IMR-90 (cell line): Measurements from ENCODE around the gene CACNA2D1. TPM values are rescaled to one million over a fixed set of nuclear protein-coding genes. Genes with fewer than 3 reads are reported as not detected.

Experiments
- ATAC-seq: fragments of 200-7000 bp; cut with Tn5 transposase; 2 replicates; pipeline ENCODE4 v1.9.1; 2020; ENCODE audit warnings: low read depth, mild to moderate bottlenecking, moderate library complexity
- BruUV-seq: library from RNA; stranded (reverse); fragments of 400-500 nt; replicated peaks from 2 replicates; lab custom pipeline; 2021; lab: Mats Ljungman, UMichigan
- CTCF ChIA-PET: fragments of 300-600 bp; formaldehyde crosslinking; extraction: SDS; loops from one replicate; lab custom pipeline; 2021; ENCODE audit warnings: antibody characterized with exemption; lab: Yijun Ruan, JAX
- POLR2A ChIA-PET: fragments of 300-600 bp; sonication (Branson Sonifier 250); formaldehyde crosslinking; loops from one replicate; lab custom pipeline; 2022; ENCODE audit warnings: antibody characterized with exemption; ENCODE audit not compliant: unreplicated experiment; lab: Charles Lee
- DNase-seq: peaks from one replicate; pipeline ENCODE4 v3.0.0; 2013
- H2AFZ ChIP-seq: replicated peaks from 2 replicates; pipeline ENCODE3; 2013; ENCODE audit warnings: low read length, mild to moderate bottlenecking; ENCODE audit not compliant: poor library complexity
- H2AK5ac ChIP-seq: 2 replicates; pipeline ENCODE4 v1.6.1; 2013; ENCODE audit warnings: low read depth, low read length, inconsistent platforms
- H2AK9ac ChIP-seq: replicated peaks from 2 replicates; pipeline ENCODE3; 2013; ENCODE audit warnings: mild to moderate bottlenecking, low read depth, low read length, moderate library complexity; ENCODE audit not compliant: poor library complexity
- H2BK120ac ChIP-seq: 2 replicates; pipeline ENCODE4 v1.6.1; 2013; ENCODE audit warnings: low read depth, low read length, inconsistent platforms
- H2BK15ac ChIP-seq: 3 replicates; pipeline ENCODE4 v1.6.1; 2013; ENCODE audit warnings: low read depth, low read length, inconsistent platforms
- H2BK20ac ChIP-seq: 2 replicates; pipeline ENCODE4 v1.6.1; 2013; ENCODE audit warnings: low read depth, mild to moderate bottlenecking, inconsistent platforms, low read length, moderate library complexity
- H2BK5ac ChIP-seq: 2 replicates; pipeline ENCODE4 v1.6.1; 2013; ENCODE audit warnings: mild to moderate bottlenecking, low read depth, low read length, inconsistent platforms; ENCODE audit not compliant: poor library complexity, severe bottlenecking
- H3K14ac ChIP-seq: replicated peaks from 2 replicates; pipeline ENCODE4 v1.6.1; 2013; ENCODE audit warnings: low read depth, low read length, inconsistent platforms
- H3K18ac ChIP-seq: 2 replicates; pipeline ENCODE4 v1.6.1; 2013; ENCODE audit warnings: low read depth, low read length, control low read depth
- H3K23ac ChIP-seq: 2 replicates; pipeline ENCODE4 v1.6.1; 2013; ENCODE audit warnings: low read depth, low read length, inconsistent platforms
- H3K27ac ChIP-seq: 2 replicates; pipeline ENCODE4 v1.5.1; 2013; ENCODE audit warnings: mild to moderate bottlenecking, control low read depth, low read length; ENCODE audit not compliant: insufficient read depth
- H3K27me3 ChIP-seq: 2 replicates; pipeline ENCODE4 v1.6.1; 2013; ENCODE audit warnings: low read length; ENCODE audit not compliant: control insufficient read depth, insufficient read depth
- H3K36me3 ChIP-seq: 2 replicates; pipeline ENCODE4 v1.6.1; 2013; ENCODE audit warnings: low read length, mixed read lengths; ENCODE audit not compliant: control insufficient read depth, insufficient read depth
- H3K4ac ChIP-seq: 2 replicates; pipeline ENCODE4 v1.6.1; 2013; ENCODE audit warnings: low read depth, low read length, inconsistent platforms
- H3K4me1 ChIP-seq: 2 replicates; pipeline ENCODE4 v1.6.1; 2013; ENCODE audit warnings: low read length, mixed read lengths; ENCODE audit not compliant: control insufficient read depth, insufficient read depth
- H3K4me2 ChIP-seq: 2 replicates; pipeline ENCODE4 v1.6.1; 2013; ENCODE audit warnings: low read depth, mild to moderate bottlenecking, control low read depth, low read length, moderate library complexity
- H3K4me3 ChIP-seq: 2 replicates; pipeline ENCODE4 v1.5.1; 2013; ENCODE audit warnings: low read depth, mild to moderate bottlenecking, control low read depth, low read length, moderate library complexity; ENCODE audit not compliant: insufficient read depth
- H3K56ac ChIP-seq: 2 replicates; pipeline ENCODE4 v1.6.1; 2013; ENCODE audit warnings: low read length, inconsistent platforms; ENCODE audit not compliant: insufficient read depth; ENCODE audit errors: extremely low read depth
- H3K79me1 ChIP-seq, 2 experiments: 2 replicates each; pipeline ENCODE4 v1.6.1; 2013; ENCODE audit warnings: low read length in 2 of 2, inconsistent platforms in 1 of 2, low read depth in 1 of 2
- H3K9ac ChIP-seq: 2 replicates; pipeline ENCODE4 v1.6.1; 2013; ENCODE audit warnings: low read depth, low read length, control low read depth
- H3K9me1 ChIP-seq: 2 replicates; pipeline ENCODE4 v1.6.1; 2013; ENCODE audit warnings: low read length, inconsistent platforms; ENCODE audit not compliant: insufficient read depth
- H3K9me3 ChIP-seq: 2 replicates; pipeline ENCODE4 v1.6.1; 2013; ENCODE audit warnings: low read length; ENCODE audit not compliant: control insufficient read depth, insufficient read depth
- H4K20me1 ChIP-seq: 2 replicates; pipeline ENCODE4 v1.6.1; 2013; ENCODE audit warnings: low read length, inconsistent platforms; ENCODE audit not compliant: insufficient read depth
- H4K5ac ChIP-seq: 2 replicates; pipeline ENCODE4 v1.6.1; 2013; ENCODE audit warnings: mild to moderate bottlenecking, low read depth, low read length, control low read depth
- H4K8ac ChIP-seq, 2 experiments: 2 replicates each; pipeline ENCODE4 v1.6.1; 2013; ENCODE audit warnings: low read depth in 2 of 2, low read length in 2 of 2, control low read depth in 1 of 2, inconsistent platforms in 1 of 2
- H4K91ac ChIP-seq: 2 replicates; pipeline ENCODE4 v1.6.1; 2013; ENCODE audit warnings: low read depth, low read length, inconsistent platforms; ENCODE audit not compliant: insufficient read depth
- CHD1 ChIP-seq: IDR thresholded peaks from 2 replicates; pipeline ENCODE4 v1.6.1; 2012; ENCODE audit warnings: low read depth, low read length, improper control_type of control experiment
- dilution Hi-C: fragments of 300-500 bp; cut with HindIII; formaldehyde crosslinking; loops from one replicate; pipeline ENCODE4 v1.14.3; 2018; ENCODE audit warnings: low sequenced_read_pairs; ENCODE audit not compliant: unreplicated experiment
- in situ Hi-C: fragments of 300-500 bp; cut with MboI; formaldehyde crosslinking; loops from 3 replicates; pipeline ENCODE4 v1.14.3; 2019; ENCODE audit warnings: low sequenced_read_pairs, inconsistent platforms, mixed read lengths
- intact Hi-C: fragments of 100-400 bp; cut with micrococcal nuclease; formaldehyde crosslinking; loops from 2 replicates; pipeline ENCODE4 v1.10.0; 2022
- polyA plus RNA-seq, 3 experiments: library from polyadenylated mRNA; depleted of rRNA; stranded (reverse); fragments of >200 nt; gene quantifications; 2 replicates each; pipeline ENCODE4 v1.2.3, GENCODE V29; 2012; ENCODE audit warnings: low replicate concordance in 1 of 3
- total RNA-seq: library from RNA; depleted of rRNA; stranded (reverse); fragments of >200 nt; gene quantifications from 2 replicates; pipeline ENCODE4 v1.2.3, GENCODE V29; 2012

Gene CACNA2D1
- total and polyA plus RNA-seq, 2 of the 4 experiments (the other 2 are of a cell fraction), result 5.8 to 21.9 TPM

DNA sequence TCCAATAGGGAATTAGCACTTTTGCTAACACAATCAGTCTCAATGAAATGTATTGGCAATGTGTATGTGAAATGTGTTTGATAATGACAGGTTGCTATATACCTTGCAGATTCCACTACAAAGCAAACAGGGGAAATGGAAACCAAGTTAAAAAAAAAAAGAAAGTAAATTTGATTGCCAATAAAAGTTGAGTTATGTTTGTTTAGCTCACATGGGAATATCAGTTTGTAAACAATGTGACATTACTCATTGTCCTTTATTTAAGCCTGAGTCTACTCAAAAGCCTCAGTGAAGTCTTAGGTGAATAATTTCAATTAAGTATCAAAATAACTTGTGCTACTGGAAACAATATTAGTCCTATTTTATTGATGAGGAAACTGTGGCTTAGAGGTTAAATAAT, 285.2 kb downstream of the CACNA2D1 start:
- Histone ChIP-seq H2AK9ac (no peak overlapping the region), H3K56ac (no peak overlapping the region), H4K20me1 (no peaks in the 10 kb centered on the region), H3K79me1 (peaks cover 0 to 4% of the 10 kb centered on the region in 2 experiments; a peak in 1 of 4 replicates), H3K9me1 (no peaks in the 10 kb centered on the region), H4K8ac (no peak overlapping the region), H2BK120ac (no peak overlapping the region), H3K4me1 (peaks cover 2% of the 10 kb centered on the region; the same call in 1 of the 2 replicates), H3K4me3 (no peak overlapping the region), H2BK20ac (no peak overlapping the region), H3K4ac (no peak overlapping the region), H3K9me3 (no peaks in the 10 kb centered on the region), H2BK15ac (no peak overlapping the region), H3K27me3 (no peaks in the 10 kb centered on the region), H3K23ac (no peak overlapping the region), H3K27ac (no peak overlapping the region), H2AFZ (no peak overlapping the region), H3K9ac (no peak overlapping the region), H3K18ac (no peak overlapping the region), H2BK5ac (no peak overlapping the region), H2AK5ac (no peak overlapping the region), H3K14ac (no peak overlapping the region), H3K36me3 (no peaks in the 10 kb centered on the region), H4K5ac (no peak overlapping the region), H3K4me2 (no peak overlapping the region), H4K91ac (no peak overlapping the region)
- TF ChIP-seq CHD1, result no peak
- intact Hi-C loops (no loop called here), dilution Hi-C loops (no loop called here), in situ Hi-C loops (no loop called here)
- DNase-seq (no peak), ATAC-seq (no peak)
- BruUV-seq, result no TSS peak
- POLR2A ChIA-PET, result interaction anchor here (0.6 kb wide), 1 partner anchor 468 kb away, joined by 3 read pairs; no protein-coding TSS in a partner anchor
- CTCF ChIA-PET, result no interaction called here
